GM23338 (cell line): ENCODE measurements around the gene CNOT11. TPM values are rescaled to one million over a fixed set of nuclear protein-coding genes. Genes with fewer than 3 reads are reported as not detected.

Source experiments
- ATAC-seq: fragments of 200-7000 bp; cut with Tn5 transposase; 3 replicates; pipeline ENCODE4 v1.9.1; 2020
- DNase-seq: peaks from one replicate; pipeline ENCODE4 v3.0.0-alpha.2; 2015; ENCODE audit warnings: low spot score
- H2AFZ ChIP-seq: fragments of 200-600 bp; sonication (generic); 2 replicates; pipeline ENCODE4 v1.8.0; 2016; ENCODE audit warnings: antibody characterized with exemption, mild to moderate bottlenecking, moderate library complexity
- H3F3A ChIP-seq: fragments of 200-600 bp; sonication (generic); replicated peaks from 2 replicates; pipeline ENCODE4 v1.8.0; 2017; ENCODE audit warnings: antibody characterized with exemption, mixed run types, low read depth
- H3K27ac ChIP-seq: fragments of 200-600 bp; sonication (generic); 2 replicates; pipeline ENCODE4 v1.6.1; 2016; ENCODE audit warnings: low read depth
- H3K27me3 ChIP-seq: fragments of 200-600 bp; sonication (generic); 2 replicates; pipeline ENCODE4 v1.8.0; 2016; ENCODE audit warnings: mild to moderate bottlenecking, mixed run types, moderate library complexity; ENCODE audit not compliant: insufficient read depth
- H3K36me3 ChIP-seq: fragments of 200-600 bp; sonication (generic); 2 replicates; pipeline ENCODE4 v1.8.0; 2016; ENCODE audit warnings: mild to moderate bottlenecking; ENCODE audit not compliant: insufficient read depth
- H3K4me1 ChIP-seq: fragments of 200-600 bp; sonication (generic); 2 replicates; pipeline ENCODE4 v1.8.0; 2016; ENCODE audit warnings: mild to moderate bottlenecking, moderate library complexity; ENCODE audit not compliant: insufficient read depth
- H3K4me2 ChIP-seq: fragments of 200-600 bp; sonication (generic); 2 replicates; pipeline ENCODE4 v1.7.1; 2017; ENCODE audit warnings: mixed run types
- H3K4me3 ChIP-seq: fragments of 200-600 bp; sonication (generic); 2 replicates; pipeline ENCODE4 v1.6.1; 2016; ENCODE audit warnings: mixed run types
- H3K79me2 ChIP-seq: fragments of 200-600 bp; sonication (generic); replicated peaks from 2 replicates; pipeline ENCODE4 v1.8.0; 2017; ENCODE audit warnings: mild to moderate bottlenecking; ENCODE audit not compliant: insufficient read depth
- H3K9me2 ChIP-seq: fragments of 200-600 bp; sonication (generic); 2 replicates; pipeline ENCODE4 v1.8.0; 2017; ENCODE audit not compliant: insufficient read depth
- H4K20me1 ChIP-seq: fragments of 200-600 bp; sonication (generic); replicated peaks from 2 replicates; pipeline ENCODE4 v1.8.0; 2017; ENCODE audit warnings: mild to moderate bottlenecking; ENCODE audit not compliant: insufficient read depth
- H3K27ac Mint-ChIP-seq: 2 replicates; pipeline ENCODE4 v1.8.0; 2020; ENCODE audit warnings: inconsistent platforms, mild to moderate bottlenecking, moderate library complexity, mixed read lengths
- H3K27me3 Mint-ChIP-seq: 3 replicates; pipeline ENCODE4 v1.8.0; 2022; ENCODE audit warnings: low read depth, mild to moderate bottlenecking, moderate library complexity, mixed read lengths, inconsistent platforms; ENCODE audit not compliant: insufficient read depth, poor library complexity
- H3K36me3 Mint-ChIP-seq: 3 replicates; pipeline ENCODE4 v1.8.0; 2021; ENCODE audit warnings: low read depth, mild to moderate bottlenecking, inconsistent platforms, moderate library complexity, mixed read lengths
- H3K4me1 Mint-ChIP-seq: 3 replicates; pipeline ENCODE4 v1.8.0; 2020; ENCODE audit warnings: mild to moderate bottlenecking, inconsistent platforms, mixed read lengths
- H3K4me3 Mint-ChIP-seq: 3 replicates; pipeline ENCODE4 v1.8.0; 2021; ENCODE audit warnings: moderate library complexity, mild to moderate bottlenecking, inconsistent platforms, mixed read lengths
- H3K9me3 Mint-ChIP-seq: 3 replicates; pipeline ENCODE4 v1.8.0; 2020; ENCODE audit warnings: moderate library complexity, mild to moderate bottlenecking, inconsistent platforms, mixed read lengths
- ZNF331 ChIP-seq: fragments of 250-450 bp; sonication (Bioruptor Pico); IDR thresholded peaks from 2 replicates; pipeline ENCODE4 v1.5.0; 2020; ENCODE audit warnings: low read depth, mild to moderate bottlenecking, moderate library complexity
- polyA plus RNA-seq: library from polyadenylated mRNA; unstranded; fragments of >200 nt; fragmentation: Nextera tagmentation; extraction: Ambion mirVana; gene quantifications from 2 replicates; pipeline ENCODE4 v1.2.1, GENCODE V29; 2016
- total RNA-seq: library from RNA; depleted of rRNA; stranded (reverse); fragments of >200 nt; shearing (Covaris generic); gene quantifications from 2 replicates; pipeline ENCODE4 v1.2.3, GENCODE V29; 2014
- TF ChIP-seq, protein P1 (sequence below), 2 experiments: fragments of 200-600 bp in 1 of 2; sonication (generic) in 1 of 2; conservative IDR thresholded peaks; 2 replicates each; pipeline versions ENCODE4 v1.5.1 to v1.6.1; 2016 to 2017; ENCODE audit warnings: antibody characterized with exemption in 2 of 2, low read depth in 2 of 2, mild to moderate bottlenecking in 2 of 2, moderate library complexity in 1 of 2
- TF ChIP-seq, protein P2 (sequence below): IDR thresholded peaks from one replicate; pipeline ENCODE4 v1.6.1; 2018; ENCODE audit warnings: antibody characterized with exemption; ENCODE audit not compliant: unreplicated experiment
- TF ChIP-seq, protein P3 (sequence below): fragments of 250-450 bp; sonication (Bioruptor Pico); IDR thresholded peaks from 2 replicates; pipeline ENCODE4 v1.5.0; 2020; ENCODE audit warnings: mild to moderate bottlenecking, moderate library complexity

The CNOT11 gene
- total and polyA plus RNA-seq, 2 experiments from 2014 or later = 34.8 to 74.2 TPM

DNA sequence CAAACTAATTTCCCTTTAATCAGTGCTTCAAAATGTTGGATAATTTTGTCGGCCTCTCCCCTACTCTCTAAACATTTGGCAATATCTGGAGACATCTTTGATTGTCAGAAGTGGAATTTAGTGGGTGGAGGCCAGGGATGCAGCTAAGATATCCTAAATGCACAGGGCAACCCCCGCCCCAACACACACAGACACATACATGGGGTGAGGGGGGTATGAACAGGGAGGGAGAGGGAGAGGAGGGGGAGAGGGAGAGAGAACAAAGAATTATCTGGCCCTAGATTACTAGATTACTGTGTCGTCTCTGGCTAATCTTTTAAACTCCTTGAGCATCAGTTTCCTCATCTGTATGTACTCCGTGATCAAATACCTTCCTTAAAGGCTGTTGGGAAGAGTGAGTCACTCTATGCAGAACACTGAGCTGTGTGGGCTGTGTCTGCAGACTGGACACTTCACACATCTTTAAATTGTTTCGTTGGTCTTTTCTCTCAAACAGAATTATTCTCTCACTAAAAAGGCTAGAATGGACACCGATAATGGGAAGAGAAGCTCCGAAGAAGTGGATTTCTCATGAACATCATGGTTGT lies 52.9 kb downstream of the CNOT11 start (continued):
- TF ChIP-seq, protein P1, sequence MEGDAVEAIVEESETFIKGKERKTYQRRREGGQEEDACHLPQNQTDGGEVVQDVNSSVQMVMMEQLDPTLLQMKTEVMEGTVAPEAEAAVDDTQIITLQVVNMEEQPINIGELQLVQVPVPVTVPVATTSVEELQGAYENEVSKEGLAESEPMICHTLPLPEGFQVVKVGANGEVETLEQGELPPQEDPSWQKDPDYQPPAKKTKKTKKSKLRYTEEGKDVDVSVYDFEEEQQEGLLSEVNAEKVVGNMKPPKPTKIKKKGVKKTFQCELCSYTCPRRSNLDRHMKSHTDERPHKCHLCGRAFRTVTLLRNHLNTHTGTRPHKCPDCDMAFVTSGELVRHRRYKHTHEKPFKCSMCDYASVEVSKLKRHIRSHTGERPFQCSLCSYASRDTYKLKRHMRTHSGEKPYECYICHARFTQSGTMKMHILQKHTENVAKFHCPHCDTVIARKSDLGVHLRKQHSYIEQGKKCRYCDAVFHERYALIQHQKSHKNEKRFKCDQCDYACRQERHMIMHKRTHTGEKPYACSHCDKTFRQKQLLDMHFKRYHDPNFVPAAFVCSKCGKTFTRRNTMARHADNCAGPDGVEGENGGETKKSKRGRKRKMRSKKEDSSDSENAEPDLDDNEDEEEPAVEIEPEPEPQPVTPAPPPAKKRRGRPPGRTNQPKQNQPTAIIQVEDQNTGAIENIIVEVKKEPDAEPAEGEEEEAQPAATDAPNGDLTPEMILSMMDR (conservative IDR thresholded peaks at IDR 0.05; ENCODE audit: low read depth in 2 of 2) = no peak
- TF ChIP-seq, protein P2, sequence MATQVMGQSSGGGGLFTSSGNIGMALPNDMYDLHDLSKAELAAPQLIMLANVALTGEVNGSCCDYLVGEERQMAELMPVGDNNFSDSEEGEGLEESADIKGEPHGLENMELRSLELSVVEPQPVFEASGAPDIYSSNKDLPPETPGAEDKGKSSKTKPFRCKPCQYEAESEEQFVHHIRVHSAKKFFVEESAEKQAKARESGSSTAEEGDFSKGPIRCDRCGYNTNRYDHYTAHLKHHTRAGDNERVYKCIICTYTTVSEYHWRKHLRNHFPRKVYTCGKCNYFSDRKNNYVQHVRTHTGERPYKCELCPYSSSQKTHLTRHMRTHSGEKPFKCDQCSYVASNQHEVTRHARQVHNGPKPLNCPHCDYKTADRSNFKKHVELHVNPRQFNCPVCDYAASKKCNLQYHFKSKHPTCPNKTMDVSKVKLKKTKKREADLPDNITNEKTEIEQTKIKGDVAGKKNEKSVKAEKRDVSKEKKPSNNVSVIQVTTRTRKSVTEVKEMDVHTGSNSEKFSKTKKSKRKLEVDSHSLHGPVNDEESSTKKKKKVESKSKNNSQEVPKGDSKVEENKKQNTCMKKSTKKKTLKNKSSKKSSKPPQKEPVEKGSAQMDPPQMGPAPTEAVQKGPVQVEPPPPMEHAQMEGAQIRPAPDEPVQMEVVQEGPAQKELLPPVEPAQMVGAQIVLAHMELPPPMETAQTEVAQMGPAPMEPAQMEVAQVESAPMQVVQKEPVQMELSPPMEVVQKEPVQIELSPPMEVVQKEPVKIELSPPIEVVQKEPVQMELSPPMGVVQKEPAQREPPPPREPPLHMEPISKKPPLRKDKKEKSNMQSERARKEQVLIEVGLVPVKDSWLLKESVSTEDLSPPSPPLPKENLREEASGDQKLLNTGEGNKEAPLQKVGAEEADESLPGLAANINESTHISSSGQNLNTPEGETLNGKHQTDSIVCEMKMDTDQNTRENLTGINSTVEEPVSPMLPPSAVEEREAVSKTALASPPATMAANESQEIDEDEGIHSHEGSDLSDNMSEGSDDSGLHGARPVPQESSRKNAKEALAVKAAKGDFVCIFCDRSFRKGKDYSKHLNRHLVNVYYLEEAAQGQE = no peak
- no peak for TF ChIP-seq ZNF331

DNA sequence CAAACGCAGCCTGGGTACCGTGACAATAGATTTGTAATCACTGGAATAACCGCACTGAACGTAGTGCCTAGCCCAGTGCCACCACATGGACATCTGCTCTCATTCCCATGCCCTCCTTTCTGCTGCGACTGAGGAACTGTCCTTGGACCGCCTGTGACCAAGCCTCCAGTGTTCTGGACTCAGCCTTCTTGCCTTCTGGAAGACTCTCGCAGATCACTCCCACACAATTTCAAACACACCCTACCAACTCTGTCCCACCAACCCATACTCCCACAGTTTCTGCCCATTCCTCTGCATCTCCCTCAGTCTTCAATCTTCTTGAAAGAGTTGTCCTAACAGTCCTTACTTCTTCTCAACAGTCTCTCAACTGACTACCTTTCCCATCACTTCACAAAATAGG lies 53.7 kb downstream of the CNOT11 start:
- peaks cover 30% of the 10 kb centered on the region for H3K4me1 Mint-ChIP-seq
- no peaks in the 10 kb centered on the region for H3K9me3 Mint-ChIP-seq
- Histone ChIP-seq H3K9me2 (no peaks in the 10 kb centered on the region), H3K27ac (no peak overlapping the region), H4K20me1 (peaks cover 46% of the 10 kb centered on the region), H3K79me2 (peaks cover 69% of the 10 kb centered on the region), H3K36me3 (0 out of 2 replicates have a peak, but pooled peaks cover 3% of the 10 kb centered on the region), H2AFZ (no peak overlapping the region), H3K27me3 (peaks cover 11% of the 10 kb centered on the region), H3F3A (peaks cover 4% of the 10 kb centered on the region; the same call in 1 of the 2 replicates), H3K4me3 (peak overlapping the region; percentile 92), H3K4me1 (peaks cover 13% of the 10 kb centered on the region), H3K4me2 (peak overlapping the region; percentile 98)
- ATAC-seq (no peak), DNase-seq (no peak)
- TF ChIP-seq, protein P3, sequence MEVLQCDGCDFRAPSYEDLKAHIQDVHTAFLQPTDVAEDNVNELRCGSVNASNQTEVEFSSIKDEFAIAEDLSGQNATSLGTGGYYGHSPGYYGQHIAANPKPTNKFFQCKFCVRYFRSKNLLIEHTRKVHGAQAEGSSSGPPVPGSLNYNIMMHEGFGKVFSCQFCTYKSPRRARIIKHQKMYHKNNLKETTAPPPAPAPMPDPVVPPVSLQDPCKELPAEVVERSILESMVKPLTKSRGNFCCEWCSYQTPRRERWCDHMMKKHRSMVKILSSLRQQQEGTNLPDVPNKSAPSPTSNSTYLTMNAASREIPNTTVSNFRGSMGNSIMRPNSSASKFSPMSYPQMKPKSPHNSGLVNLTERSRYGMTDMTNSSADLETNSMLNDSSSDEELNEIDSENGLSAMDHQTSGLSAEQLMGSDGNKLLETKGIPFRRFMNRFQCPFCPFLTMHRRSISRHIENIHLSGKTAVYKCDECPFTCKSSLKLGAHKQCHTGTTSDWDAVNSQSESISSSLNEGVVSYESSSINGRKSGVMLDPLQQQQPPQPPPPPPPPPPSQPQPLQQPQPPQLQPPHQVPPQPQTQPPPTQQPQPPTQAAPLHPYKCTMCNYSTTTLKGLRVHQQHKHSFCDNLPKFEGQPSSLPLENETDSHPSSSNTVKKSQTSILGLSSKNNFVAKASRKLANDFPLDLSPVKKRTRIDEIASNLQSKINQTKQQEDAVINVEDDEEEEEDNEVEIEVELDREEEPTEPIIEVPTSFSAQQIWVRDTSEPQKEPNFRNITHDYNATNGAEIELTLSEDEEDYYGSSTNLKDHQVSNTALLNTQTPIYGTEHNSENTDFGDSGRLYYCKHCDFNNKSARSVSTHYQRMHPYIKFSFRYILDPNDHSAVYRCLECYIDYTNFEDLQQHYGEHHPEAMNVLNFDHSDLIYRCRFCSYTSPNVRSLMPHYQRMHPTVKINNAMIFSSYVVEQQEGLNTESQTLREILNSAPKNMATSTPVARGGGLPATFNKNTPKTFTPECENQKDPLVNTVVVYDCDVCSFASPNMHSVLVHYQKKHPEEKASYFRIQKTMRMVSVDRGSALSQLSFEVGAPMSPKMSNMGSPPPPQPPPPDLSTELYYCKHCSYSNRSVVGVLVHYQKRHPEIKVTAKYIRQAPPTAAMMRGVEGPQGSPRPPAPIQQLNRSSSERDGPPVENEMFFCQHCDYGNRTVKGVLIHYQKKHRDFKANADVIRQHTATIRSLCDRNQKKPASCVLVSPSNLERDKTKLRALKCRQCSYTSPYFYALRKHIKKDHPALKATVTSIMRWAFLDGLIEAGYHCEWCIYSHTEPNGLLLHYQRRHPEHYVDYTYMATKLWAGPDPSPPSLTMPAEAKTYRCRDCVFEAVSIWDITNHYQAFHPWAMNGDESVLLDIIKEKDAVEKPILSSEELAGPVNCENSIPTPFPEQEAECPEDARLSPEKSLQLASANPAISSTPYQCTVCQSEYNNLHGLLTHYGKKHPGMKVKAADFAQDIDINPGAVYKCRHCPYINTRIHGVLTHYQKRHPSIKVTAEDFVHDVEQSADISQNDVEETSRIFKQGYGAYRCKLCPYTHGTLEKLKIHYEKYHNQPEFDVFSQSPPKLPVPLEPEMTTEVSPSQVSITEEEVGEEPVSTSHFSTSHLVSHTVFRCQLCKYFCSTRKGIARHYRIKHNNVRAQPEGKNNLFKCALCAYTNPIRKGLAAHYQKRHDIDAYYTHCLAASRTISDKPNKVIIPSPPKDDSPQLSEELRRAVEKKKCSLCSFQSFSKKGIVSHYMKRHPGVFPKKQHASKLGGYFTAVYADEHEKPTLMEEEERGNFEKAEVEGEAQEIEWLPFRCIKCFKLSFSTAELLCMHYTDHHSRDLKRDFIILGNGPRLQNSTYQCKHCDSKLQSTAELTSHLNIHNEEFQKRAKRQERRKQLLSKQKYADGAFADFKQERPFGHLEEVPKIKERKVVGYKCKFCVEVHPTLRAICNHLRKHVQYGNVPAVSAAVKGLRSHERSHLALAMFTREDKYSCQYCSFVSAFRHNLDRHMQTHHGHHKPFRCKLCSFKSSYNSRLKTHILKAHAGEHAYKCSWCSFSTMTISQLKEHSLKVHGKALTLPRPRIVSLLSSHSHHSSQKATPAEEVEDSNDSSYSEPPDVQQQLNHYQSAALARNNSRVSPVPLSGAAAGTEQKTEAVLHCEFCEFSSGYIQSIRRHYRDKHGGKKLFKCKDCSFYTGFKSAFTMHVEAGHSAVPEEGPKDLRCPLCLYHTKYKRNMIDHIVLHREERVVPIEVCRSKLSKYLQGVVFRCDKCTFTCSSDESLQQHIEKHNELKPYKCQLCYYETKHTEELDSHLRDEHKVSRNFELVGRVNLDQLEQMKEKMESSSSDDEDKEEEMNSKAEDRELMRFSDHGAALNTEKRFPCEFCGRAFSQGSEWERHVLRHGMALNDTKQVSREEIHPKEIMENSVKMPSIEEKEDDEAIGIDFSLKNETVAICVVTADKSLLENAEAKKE (CRISPR knock-in tag) = no peak
- TF ChIP-seq, protein P2 = no peak
- TF ChIP-seq ZNF331 = no peak
- H3K27ac Mint-ChIP-seq = no peak overlapping the region
- H3K27me3 Mint-ChIP-seq = peaks cover 6% of the 10 kb centered on the region
- H3K36me3 Mint-ChIP-seq = peaks cover 7% of the 10 kb centered on the region
- peak overlapping the region; percentile 90 for H3K4me3 Mint-ChIP-seq
